ENCODE results near the gene CDC20.

The CDC20 gene

DNA sequence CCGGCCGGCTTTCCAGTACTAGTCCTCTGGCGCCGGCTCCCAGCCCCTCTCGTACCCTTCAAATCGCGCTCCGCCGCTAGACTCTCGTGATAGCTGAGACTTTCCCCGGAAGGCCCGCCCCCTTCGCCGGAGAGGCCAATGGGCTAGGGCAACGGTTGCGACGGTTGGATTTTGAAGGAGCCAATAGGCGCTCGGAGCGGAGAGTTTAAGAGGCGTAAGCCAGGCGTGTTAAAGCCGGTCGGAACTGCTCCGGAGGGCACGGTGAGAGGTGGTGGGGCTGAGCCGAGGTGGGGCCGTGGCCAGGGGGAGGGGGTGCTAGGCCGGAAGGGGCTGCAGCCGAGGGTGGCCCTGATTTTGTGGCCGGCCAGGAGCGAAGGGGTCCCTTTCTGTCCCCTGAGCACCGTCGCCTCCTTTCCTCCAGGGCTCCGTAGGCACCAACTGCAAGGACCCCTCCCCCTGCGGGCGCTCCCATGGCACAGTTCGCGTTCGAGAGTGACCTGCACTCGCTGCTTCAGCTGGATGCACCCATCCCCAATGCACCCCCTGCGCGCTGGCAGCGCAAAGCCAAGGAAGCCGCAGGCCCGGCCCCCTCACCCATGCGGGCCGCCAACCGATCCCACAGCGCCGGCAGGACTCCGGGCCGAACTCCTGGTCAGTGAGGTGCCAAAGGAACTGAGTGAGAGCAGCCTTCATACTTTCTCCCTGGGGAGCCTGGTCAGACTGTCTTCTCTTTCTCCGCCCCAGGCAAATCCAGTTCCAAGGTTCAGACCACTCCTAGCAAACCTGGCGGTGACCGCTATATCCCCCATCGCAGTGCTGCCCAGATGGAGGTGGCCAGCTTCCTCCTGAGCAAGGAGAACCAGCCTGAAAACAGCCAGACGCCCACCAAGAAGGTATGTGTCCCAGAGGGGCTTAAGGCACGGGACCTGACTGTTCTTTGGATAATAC lies at the start of gene CDC20:
Gene CDC20, plus strand, starts transcription at position 236 of the 948 bp plus-strand sequence. Its CDS starts 235 bp downstream, at position 471.
- DNase-seq (ENCODE audit: low spot score): peak; percentile 97

DNA sequence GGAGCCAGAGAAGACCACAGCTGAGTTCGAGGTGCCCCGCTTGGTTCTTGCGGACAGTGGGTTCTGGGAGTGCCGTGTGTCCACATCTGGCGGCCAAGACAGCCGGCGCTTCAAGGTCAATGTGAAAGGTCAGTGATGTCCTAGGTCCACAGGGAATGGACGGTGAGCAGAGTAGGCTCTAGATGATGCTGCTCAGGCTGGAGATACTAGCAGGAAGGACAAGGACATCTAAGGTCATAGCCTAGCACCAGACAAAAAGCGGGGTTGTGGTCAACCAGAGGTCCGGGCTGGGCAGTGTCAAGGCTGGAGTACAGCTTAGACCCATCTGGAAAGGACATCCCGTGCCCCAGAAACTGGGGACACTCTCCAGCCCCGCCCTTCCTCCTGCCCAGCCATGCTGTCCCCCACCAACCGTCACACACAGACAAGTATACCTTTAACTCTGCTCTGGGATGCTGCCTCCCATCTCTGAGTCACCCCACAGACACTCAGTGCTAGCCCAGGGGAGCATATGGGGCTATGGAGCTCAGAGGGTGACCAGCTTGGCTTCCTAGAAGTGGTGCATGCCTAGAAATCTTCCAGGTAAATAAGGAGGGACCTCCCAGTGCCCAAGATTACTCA lies 49.3 kb upstream of the CDC20 start:
- no peak for DNase-seq (ENCODE audit: low spot score)

DNA sequence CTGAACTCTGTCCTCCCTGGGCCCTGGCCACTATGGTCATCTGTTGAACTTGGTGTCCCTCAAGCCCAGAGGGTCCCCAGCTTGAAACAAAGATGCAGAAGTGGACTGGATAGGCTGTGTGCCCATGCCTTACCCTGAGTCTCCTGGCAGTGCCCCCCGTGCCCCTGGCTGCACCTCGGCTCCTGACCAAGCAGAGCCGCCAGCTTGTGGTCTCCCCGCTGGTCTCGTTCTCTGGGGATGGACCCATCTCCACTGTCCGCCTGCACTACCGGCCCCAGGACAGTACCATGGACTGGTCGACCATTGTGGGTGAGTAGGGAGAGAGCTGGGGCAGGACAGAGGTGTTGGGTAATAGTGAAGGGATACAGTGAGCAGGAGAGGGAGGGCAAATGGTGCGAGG lies 47.3 kb upstream of the CDC20 start:
- no peak for DNase-seq (ENCODE audit: low spot score)

DNA sequence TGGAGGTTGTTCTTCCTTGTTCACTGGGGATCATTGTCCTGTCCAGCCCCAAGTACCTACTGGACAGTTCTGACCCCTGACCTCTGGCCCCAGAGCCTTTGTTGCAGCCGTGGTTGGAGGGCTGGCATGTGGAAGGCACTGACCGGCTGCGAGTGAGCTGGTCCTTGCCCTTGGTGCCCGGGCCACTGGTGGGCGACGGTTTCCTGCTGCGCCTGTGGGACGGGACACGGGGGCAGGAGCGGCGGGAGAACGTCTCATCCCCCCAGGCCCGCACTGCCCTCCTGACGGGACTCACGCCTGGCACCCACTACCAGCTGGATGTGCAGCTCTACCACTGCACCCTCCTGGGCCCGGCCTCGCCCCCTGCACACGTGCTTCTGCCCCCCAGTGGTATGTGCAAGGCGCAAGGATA lies 46.6 kb upstream of the CDC20 start:
- no peak for DNase-seq (ENCODE audit: low spot score)

DNA sequence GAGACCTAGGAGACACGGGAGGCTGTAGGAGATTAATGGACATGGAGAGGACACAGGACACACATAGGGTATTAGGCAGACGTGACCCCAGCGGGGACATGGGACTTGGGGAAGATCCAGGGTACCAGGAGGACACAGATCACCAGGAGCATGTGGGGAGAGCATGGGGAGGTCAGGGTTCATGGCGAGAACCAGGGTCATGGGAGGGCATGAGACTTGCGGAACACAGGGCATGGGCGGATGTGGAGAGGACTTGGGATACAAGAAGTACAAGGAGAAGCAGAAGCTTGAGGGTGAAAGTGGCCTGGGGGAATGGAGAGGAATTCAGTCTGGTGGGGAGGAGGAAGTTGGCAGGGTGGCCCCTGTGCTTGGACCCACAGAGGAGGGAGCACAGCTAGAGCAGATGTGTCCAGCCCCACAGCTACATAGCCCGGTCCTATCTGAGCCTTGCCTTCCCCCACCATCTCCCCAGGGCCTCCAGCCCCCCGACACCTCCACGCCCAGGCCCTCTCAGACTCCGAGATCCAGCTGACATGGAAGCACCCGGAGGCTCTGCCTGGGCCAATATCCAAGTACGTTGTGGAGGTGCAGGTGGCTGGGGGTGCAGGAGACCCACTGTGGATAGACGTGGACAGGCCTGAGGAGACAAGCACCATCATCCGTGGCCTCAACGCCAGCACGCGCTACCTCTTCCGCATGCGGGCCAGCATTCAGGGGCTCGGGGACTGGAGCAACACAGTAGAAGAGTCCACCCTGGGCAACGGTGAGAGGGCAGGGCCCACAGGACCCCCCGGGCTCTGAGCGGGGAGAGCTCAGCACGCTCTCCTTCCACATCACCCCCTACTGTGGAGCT lies 45.9 kb upstream of the CDC20 start:
- DNase-seq (ENCODE audit: low spot score): no peak

DNA sequence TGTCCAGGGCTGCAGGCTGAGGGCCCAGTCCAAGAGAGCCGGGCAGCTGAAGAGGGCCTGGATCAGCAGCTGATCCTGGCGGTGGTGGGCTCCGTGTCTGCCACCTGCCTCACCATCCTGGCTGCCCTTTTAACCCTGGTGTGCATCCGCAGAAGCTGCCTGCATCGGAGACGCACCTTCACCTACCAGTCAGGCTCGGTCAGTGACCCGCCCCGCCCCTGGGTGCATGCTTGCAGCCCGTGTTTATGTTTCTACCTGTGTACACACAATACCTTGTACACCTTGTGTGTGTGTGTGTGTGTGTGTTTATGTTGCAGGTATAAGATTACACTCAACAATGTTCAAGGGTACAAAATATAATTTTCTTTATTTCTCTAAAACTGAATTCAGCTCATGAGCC lies 45.0 kb upstream of the CDC20 start:
- no peak for DNase-seq (ENCODE audit: low spot score)

DNA sequence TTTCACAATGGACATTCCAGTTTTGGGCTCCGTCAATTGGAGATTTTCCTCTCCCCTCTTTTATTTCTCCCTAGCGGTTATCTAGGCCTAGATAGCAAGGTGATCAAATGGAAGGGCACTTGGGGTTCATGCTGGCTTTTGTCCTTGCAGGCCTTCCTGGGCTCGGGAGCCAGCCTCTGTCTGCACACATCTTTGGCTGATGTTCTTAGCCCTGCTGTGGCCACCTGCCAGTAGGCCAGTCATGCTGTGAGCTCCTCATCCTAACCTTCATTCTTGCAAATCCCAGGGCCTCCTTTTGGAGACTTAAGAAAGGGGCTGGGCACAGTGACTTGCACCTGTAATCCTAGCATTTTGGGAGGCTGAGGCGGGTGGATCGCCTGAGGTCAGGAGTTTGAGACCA lies 44.5 kb upstream of the CDC20 start:
- no peak for DNase-seq (ENCODE audit: low spot score)

DNA sequence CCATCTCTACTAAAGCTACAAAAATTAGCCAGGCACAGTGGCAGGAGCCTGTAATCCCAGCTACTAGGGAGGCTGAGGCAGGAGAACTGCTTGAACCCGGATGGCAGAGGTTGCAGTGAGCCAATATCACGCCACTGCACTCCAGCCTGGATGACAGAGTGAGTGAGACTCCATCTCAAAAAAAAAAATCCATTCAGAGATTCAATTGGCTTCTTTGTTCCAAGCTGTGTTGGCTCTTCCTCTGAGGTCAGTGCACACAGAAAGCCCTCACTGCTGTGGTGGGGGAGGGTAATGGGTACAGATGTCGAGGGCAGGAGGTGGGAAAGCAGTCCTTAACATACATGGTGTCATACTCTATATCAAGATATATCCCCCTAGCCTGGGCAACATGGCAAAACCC lies 43.3 kb upstream of the CDC20 start:
- no peak for DNase-seq (ENCODE audit: low spot score)

DNA sequence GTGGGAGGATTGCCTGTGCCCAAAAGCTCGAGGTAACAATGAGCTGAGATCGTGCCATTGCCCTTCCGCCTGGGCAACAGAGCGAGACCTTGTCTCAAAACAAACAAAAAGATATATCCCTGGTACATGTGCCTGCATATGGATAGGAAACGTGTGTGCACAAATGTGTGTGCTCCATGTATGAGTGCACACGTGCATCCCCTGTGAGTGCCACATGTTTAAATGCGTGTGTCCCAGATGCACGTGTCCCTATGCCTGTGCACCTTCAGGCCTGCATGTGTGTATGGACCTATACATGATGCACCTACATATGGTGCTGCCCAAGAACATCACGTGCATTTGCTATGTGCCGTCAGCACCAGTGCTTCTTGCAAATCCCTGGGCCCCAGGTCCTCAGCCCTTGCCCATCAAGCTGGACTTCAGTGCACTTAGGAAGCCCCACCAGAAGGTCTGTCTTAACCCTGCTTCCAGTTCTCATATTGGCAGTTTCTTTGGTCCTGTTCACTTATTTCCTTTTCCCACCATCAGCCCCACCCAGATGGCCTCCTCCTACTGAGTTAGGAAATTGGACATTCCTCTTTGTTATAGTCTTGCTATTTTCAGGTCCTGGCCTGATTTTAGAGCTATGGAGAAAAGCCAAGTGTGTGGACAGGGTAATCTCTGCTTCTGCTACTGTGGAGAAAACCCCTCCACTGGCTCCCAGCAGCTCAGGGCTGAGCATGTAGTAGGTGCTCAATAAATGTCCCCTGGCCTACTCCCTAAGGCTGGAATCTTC lies 42.6 kb upstream of the CDC20 start:
- no peak for DNase-seq (ENCODE audit: low spot score)

DNA sequence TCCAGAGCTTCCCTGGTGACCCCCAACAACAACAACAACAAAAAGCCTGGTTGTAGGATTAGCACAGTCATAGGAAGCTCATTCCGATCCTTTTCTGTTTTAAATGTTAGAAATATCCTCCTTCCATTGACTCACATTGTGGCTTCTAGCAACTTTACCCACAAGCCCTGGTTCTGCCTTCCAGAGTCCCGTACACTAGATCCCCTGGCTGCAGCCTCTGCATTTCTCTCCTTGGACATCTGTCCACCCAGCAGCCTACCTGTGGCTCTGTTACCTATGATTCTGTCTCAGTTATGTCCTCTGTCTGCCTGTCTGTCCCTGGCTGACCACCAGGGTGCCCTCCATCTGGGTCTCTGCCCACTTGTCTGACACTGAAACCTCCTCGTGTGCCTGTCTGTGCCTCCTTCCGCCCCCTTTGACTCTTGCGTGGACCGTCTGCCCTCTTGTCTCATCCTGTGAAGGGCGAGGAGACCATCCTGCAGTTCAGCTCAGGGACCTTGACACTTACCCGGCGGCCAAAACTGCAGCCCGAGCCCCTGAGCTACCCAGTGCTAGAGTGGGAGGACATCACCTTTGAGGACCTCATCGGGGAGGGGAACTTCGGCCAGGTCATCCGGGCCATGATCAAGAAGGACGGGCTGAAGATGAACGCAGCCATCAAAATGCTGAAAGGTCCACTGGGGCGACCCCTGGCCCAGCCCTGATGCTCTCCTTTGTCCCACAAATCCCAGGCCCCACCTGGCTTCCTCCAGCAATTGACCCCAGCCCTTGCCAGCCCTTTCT lies 41.9 kb upstream of the CDC20 start:
- DNase-seq (ENCODE audit: low spot score): no peak

DNA sequence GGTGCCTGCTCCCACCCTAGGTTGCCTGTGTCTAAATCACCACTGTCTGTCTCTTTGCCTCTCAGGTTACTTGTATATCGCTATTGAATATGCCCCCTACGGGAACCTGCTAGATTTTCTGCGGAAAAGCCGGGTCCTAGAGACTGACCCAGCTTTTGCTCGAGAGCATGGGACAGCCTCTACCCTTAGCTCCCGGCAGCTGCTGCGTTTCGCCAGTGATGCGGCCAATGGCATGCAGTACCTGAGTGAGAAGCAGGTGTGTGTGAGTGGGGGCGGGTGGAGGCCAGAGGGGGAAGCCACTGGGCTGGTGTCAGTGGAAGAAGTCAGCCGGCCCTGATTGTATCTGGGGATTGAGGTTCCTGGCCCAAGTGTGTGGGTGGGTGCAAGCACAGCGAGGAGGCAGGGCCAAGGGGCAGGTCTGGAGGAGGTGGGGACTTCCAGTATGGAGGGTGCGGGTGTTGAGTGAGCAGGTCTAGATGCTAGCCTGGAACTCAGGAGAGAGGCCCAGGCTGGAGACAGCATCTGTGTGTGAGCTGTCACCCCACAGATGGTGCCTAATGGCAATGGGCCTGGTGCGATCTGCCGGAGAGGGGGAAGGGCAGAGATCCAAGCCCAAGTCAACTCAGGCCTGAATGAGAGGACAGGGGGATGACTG lies 40.8 kb upstream of the CDC20 start:
- no peak for DNase-seq (ENCODE audit: low spot score)

DNA sequence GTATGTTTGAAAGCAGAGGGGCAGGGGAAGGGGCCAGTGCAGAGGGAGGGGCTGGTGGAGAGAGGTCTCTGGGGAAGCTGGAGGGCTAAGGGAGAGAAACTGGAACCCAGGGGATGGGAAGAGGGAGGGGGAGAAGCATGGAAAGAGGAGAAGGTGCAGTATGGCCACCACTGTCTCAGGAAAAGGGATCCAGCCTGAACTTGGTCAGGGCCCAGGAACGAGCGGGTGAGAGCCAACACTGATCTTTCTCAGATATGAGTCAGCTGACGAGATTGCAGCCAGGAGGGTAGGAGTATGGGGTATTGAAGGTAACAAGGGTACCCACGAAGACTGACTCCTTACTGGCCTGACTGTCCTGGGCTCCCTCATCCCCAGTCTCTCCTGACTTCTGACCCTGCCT lies 40.0 kb upstream of the CDC20 start:
- no peak for DNase-seq (ENCODE audit: low spot score)

DNA sequence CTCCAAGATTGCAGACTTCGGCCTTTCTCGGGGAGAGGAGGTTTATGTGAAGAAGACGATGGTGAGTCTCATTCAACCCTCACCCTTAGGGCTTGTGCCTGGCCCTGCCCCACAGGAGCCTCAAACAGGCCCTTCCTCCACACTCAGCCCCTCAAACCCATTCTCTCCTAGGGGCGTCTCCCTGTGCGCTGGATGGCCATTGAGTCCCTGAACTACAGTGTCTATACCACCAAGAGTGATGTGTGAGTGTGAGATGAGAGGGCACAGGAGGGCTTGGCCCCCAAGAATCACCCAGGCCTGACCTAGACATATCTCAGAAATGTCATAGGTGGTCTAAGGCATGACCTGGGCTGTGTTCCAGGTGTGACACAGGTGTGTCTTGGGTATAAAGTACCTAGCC lies 39.5 kb upstream of the CDC20 start:
- no peak for DNase-seq (ENCODE audit: low spot score)

DNA sequence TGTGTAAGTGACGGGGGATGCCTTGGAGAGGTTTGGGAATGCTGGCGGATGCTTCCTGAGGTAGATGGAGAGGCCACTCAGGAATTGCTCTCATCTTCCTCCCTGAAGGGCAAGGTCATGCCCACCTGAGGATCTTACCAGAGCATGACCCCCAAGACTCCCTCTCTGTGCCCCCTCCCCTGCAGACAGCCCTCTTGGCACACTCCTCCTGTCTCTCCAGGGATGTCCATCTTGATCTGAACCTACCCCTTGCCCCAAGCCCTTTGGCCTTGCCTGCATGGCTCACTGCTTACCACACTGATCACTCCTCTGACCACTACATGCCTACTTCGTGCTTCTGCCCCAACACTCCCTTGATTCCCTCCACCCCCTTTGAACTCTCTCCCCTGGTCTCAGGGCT lies 39.0 kb upstream of the CDC20 start:
- no peak for DNase-seq (ENCODE audit: low spot score)

DNA sequence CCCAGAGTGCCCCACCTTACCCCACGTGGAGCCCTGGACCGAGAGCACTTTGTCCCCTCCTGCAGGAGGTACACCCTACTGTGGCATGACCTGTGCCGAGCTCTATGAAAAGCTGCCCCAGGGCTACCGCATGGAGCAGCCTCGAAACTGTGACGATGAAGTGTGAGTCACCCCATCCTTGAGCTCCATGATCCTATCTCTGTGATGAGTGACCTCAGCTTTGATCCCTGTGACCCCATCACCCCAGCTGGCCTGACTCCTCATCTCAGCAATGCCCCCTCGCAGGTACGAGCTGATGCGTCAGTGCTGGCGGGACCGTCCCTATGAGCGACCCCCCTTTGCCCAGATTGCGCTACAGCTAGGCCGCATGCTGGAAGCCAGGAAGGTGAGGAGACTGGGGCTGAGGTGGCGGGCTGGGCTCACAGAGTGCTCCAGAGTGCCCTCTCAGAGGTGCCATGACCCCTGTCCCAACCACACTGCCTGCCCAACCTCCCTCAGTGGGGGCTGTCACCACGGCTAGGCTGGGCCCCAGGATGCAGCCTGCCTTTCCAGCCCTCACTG lies 37.4 kb upstream of the CDC20 start:
- DNase-seq (ENCODE audit: low spot score): no peak

DNA sequence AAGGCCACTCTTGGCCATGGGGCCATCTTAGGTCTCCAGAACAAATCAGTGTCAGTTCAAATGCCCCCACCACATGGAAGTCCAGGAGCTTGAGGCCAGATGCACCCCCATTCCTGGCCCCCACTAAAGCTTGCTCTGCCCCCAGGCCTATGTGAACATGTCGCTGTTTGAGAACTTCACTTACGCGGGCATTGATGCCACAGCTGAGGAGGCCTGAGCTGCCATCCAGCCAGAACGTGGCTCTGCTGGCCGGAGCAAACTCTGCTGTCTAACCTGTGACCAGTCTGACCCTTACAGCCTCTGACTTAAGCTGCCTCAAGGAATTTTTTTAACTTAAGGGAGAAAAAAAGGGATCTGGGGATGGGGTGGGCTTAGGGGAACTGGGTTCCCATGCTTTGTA lies 36.3 kb upstream of the CDC20 start:
- DNase-seq (ENCODE audit: low spot score): no peak

DNA sequence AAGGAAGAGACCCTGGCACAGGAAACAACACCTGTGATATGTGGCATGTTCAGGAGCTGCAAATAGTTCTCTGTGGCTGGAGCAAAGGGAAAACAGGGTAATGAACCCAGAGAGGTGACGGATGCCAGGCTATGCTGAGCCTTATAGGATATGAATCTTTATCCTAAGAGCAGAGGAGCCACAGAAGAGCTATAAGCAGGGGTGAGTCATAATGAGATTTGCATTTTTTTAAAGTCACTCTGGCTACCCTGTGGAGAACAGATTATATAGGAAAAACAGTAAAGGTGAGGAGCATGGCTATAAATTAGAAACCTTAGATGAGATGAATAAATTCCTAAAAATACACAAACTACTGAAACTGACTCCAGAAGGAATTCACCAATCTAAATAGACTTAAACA lies 34.0 kb upstream of the CDC20 start:
- DNase-seq (ENCODE audit: low spot score): no peak

DNA sequence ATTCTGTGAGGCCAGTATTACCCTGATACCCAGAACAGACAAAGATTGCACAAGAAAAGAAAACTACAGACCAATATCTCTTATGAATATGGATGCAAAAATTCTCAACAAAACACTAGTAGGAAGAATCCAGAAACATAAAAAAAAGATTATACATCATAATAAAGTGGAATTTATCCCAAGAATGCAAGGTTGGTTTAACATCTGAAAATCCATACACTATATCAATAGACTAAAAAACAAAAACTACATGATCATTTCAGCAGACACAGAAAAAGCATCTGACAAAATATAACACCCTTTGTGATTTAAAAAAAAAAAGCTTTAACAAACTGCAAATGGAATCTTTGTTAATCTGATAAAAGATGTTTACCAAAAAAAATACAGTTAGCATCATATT lies 33.4 kb upstream of the CDC20 start:
- no peak for DNase-seq (ENCODE audit: low spot score)

DNA sequence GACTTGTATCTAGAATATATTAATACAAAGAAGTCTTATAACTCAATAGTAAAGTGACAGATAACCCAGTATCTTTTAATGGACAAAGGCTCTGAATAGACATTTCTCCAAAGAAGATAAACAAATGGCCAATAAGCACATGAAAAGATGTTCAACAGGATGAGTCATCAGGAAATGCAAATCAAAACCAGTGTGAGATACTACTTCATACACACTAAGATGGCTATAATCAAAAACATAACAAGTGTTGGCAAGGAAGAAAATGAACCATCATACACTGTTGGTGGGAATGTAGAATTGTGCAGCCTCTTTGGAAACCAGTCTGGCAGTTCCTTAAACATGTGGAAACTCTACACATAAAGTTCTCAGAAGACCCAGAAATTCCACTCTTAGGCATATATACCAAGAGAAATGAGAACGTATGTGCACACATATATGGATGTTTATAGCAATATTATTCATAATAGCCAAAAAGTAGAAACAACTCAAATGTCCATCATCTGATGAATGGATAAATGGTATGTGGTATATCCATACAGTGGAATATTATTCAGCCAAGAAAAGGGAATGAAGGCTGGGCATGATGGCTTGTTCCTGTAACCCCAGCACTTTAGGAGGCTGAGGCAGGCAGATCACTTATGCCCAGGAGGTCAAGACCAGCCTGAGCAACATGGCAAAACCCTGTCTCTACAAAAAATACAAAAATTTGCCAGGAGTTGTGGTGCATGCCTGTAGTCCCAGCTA lies 31.1 kb upstream of the CDC20 start:
- no peak for DNase-seq (ENCODE audit: low spot score)

Data from hematopoietic multipotent progenitor cell treated with erythropoietin and hydrocortisone succinate and interleukin-3 and kit ligand, for 15 days (in vitro differentiated cells).